Measurements from ENCODE around the gene CEP120. TPM values are rescaled to one million over a fixed set of nuclear protein-coding genes. Genes with fewer than 3 reads are reported as not detected.
"Not testable (repeated sequence)": the region's sequence is repeated elsewhere in the genome, so short reads cannot be mapped to it uniquely, and the experiment has no call there.

CEP120 gene
- total RNA-seq = 10 to 100 TPM; 51.2 to 58.9 (median 54.6) TPM
- 69.9 TPM for total RNA-seq (2013)

DNA sequence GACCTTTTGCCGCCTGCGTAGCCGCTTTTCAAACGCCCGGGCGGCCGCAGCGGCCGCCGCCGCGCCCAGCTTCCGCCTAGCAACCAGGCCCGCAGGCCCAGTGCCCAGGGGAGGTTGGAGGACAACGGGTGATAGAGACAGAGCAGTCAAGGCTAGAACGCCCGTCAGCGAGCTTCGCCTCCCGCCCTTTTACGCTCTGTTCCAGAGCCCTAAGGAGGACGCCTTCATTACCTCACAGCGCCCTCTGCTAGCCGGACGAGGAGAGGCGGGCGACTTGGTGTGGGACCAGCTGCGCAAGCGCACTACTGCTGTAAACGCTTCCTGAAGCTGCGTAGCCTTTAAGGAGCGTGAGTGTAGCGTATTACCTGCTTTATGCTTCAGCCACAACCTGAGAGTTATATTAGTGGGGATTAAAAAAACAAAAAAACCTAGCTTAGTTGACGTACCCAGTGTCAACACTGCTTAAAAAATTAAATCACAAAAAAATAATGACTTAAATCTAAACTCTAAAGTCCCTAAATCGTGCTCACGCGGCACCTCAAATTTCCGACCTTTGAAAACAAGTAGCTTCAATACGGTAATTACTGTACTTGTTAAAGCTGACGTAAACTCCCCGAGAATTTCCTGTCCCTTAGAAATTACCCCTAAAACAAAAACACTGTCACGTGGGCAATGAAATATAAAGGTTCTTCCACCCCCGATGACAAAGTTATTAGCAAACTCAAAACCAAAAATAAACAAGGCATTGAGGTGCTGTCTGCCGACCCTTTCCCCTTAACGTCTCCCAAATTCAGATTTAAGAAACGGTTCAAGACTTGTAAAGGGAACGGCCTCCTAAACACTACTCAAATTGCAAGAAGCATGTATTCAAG, at the start of gene CEP120:
Gene CEP120 (minus strand): TSS at position 126 of the 872 bp plus-strand sequence. CDS start 405 bp downstream, outside the sequence.
- H3K4me3 Mint-ChIP-seq = no peak within 1 kb of the TSS
- Histone ChIP-seq H3K4me1 (ENCODE audit: control insufficient read depth, insufficient read depth, low read length) (peaks cover 10% of the 10 kb centered on the region), H3K9me3 (ENCODE audit: control insufficient read depth, insufficient read depth, low read length) (no peaks in the 10 kb centered on the region), H3K27me3 (ENCODE audit: control insufficient read depth, insufficient read depth, low read length) (no peaks in the 10 kb centered on the region), H3K27ac (ENCODE audit: low read length) (peak within 1 kb of the TSS; percentile 95), H3K36me3 (ENCODE audit: control insufficient read depth, insufficient read depth, low read length) (no peaks in the 10 kb centered on the region), H3K4me3 (ENCODE audit: low read length) (peak within 1 kb of the TSS; percentile 76)
- DNase-seq = peak; percentile 92 to 100
- H3K36me3 Mint-ChIP-seq = no peaks in the 10 kb centered on the region
- H3K9me3 Mint-ChIP-seq = no peaks in the 10 kb centered on the region
- H3K4me1 Mint-ChIP-seq = peaks cover 6 to 21% of the 10 kb centered on the region in 2 donors
- ATAC-seq = peak; percentile 93 to 99 (median 93)
- TF ChIP-seq CTCF (IDR thresholded peaks at IDR 0.05) = peak; percentile 71
- intact Hi-C loops (cut with micrococcal nuclease) = loop anchor here (1.0 kb wide), 3 partner anchors 89 to 188 kb away; partner anchors contain the start of gene CSNK1G3
- no peaks in the 10 kb centered on the region for H3K27me3 Mint-ChIP-seq (ENCODE audit: low read depth in 2 of 2)
- no peak within 1 kb of the TSS for H3K27ac Mint-ChIP-seq
- under 1% methylated on average over 47 of the region's 47 CpGs for WGBS (ENCODE audit: insufficient coverage)

DNA sequence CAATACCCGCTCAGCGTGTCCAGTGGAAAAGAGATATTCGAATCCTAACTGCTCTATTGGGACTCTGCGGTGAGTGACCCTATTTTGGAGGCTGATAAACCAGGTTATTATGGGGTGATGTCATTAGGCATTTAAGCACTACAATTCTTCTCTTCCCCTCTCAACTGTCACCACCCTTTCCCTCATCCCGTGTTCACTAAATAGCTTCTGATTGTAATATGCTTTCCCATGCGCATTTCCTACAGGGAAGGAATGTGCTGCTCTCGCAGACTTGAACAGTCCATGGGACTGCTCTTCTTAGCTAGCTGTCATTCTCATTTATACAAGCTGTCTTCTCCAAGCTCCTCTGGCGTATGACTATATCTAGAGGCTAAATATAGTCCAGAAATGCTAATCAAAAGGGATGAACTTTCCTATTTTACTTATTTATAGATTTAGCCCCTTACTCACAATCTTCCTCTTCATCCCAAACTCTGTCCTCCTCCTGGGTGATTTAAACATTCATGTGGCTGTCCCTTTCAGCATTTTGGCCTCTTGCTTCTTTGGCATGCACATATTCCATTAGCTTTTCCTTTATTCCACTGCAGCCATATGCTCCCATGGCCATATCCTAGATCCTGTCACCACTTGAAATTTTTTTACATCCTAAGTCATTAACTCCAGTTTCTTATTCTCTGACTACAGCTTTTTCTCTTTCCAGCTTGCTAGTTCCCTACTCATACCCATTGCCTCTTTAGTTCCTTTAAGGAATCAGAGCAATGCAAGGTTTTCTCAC, 49.1 kb upstream of the CEP120 start:
- ATAC-seq (no peak), DNase-seq (no peak)
- Histone ChIP-seq H3K4me3 (ENCODE audit: low read length) (no peak overlapping the region), H3K36me3 (ENCODE audit: control insufficient read depth, insufficient read depth, low read length) (no peaks in the 10 kb centered on the region), H3K27ac (ENCODE audit: low read length) (no peak overlapping the region), H3K4me1 (ENCODE audit: control insufficient read depth, insufficient read depth, low read length) (no peaks in the 10 kb centered on the region), H3K9me3 (ENCODE audit: control insufficient read depth, insufficient read depth, low read length) (peaks cover 3% of the 10 kb centered on the region), H3K27me3 (ENCODE audit: control insufficient read depth, insufficient read depth, low read length) (peaks cover 3% of the 10 kb centered on the region)
- Mint-ChIP-seq H3K4me3 (no peak overlapping the region), H3K27me3 (ENCODE audit: low read depth in 2 of 2) (peaks cover 38 to 55% of the 10 kb centered on the region in 2 donors), H3K27ac (no peak overlapping the region), H3K4me1 (no peaks in the 10 kb centered on the region), H3K36me3 (no peaks in the 10 kb centered on the region), H3K9me3 (peaks cover 0 to 2% of the 10 kb centered on the region in 2 donors)
- no peak for TF ChIP-seq CTCF (IDR thresholded peaks at IDR 0.05)
- intact Hi-C loops (cut with micrococcal nuclease) = no loop called here
- 93% methylated on average over 7 of the region's 8 CpGs for WGBS (ENCODE audit: insufficient coverage)

GRCh38 chr5:123471385-123471784, 48.2 kb upstream of the CEP120 start:
- WGBS (ENCODE audit: insufficient coverage) = 94% methylated on average over 3 of the region's 3 CpGs
- Histone ChIP-seq H3K27me3 (ENCODE audit: control insufficient read depth, insufficient read depth, low read length) (peaks cover 3% of the 10 kb centered on the region), H3K4me3 (ENCODE audit: low read length) (no peak overlapping the region), H3K36me3 (ENCODE audit: control insufficient read depth, insufficient read depth, low read length) (no peaks in the 10 kb centered on the region), H3K9me3 (ENCODE audit: control insufficient read depth, insufficient read depth, low read length) (peaks cover 3% of the 10 kb centered on the region), H3K27ac (ENCODE audit: low read length) (no peak overlapping the region), H3K4me1 (ENCODE audit: control insufficient read depth, insufficient read depth, low read length) (no peaks in the 10 kb centered on the region)
- Mint-ChIP-seq H3K27me3 (ENCODE audit: low read depth in 2 of 2) (peaks cover 42 to 58% of the 10 kb centered on the region in 2 donors), H3K36me3 (no peaks in the 10 kb centered on the region), H3K9me3 (peaks cover 0 to 5% of the 10 kb centered on the region in 2 donors), H3K4me1 (no peaks in the 10 kb centered on the region), H3K27ac (no peak overlapping the region), H3K4me3 (no peak overlapping the region)
- intact Hi-C loops (cut with micrococcal nuclease) = no loop called here
- DNase-seq (no peak), ATAC-seq (no peak)
- no peak for TF ChIP-seq CTCF (IDR thresholded peaks at IDR 0.05)

GRCh38 chr5:123466839-123467238, 43.6 kb upstream of the CEP120 start:
- intact Hi-C loops (cut with micrococcal nuclease); H3K4me3 ChIP-seq (ENCODE audit: low read length); H3K4me3 Mint-ChIP-seq; H3K27ac ChIP-seq (ENCODE audit: low read length); H3K4me1 ChIP-seq (ENCODE audit: control insufficient read depth, insufficient read depth, low read length); H3K9me3 ChIP-seq (ENCODE audit: control insufficient read depth, insufficient read depth, low read length); H3K27me3 ChIP-seq (ENCODE audit: control insufficient read depth, insufficient read depth, low read length); H3K27ac Mint-ChIP-seq; H3K4me1 Mint-ChIP-seq; H3K36me3 Mint-ChIP-seq; H3K36me3 ChIP-seq (ENCODE audit: control insufficient read depth, insufficient read depth, low read length); DNase-seq; H3K9me3 Mint-ChIP-seq; ATAC-seq: not testable (repeated sequence)
- WGBS (ENCODE audit: insufficient coverage) = 85% methylated on average over 1 of the region's 1 CpG
- H3K27me3 Mint-ChIP-seq (ENCODE audit: low read depth in 2 of 2) = peaks cover 25 to 35% of the 10 kb centered on the region in 2 donors

All from natural killer cell (primary cell).